K562 (cell line): ENCODE data around the gene SGK1. TPM values are rescaled to one million over a fixed set of nuclear protein-coding genes. Genes with fewer than 3 reads are reported as not detected.

Source experiments
- ATF7 ChIP-seq: fragments of 450-650 bp; IDR thresholded peaks from 2 replicates; pipeline ENCODE4 v1.7.1; 2014; ENCODE audit warnings: mild to moderate bottlenecking, moderate library complexity
- C11orf30 ChIP-seq: fragments of 450-650 bp; IDR thresholded peaks from 2 replicates; pipeline ENCODE4 v1.6.1; 2016; ENCODE audit warnings: low read depth, mild to moderate bottlenecking
- CHD1 ChIP-seq: fragments of 200-600 bp; sonication (generic); IDR thresholded peaks from one replicate; pipeline ENCODE4 v1.6.1; 2012; ENCODE audit warnings: mild to moderate bottlenecking, moderate library complexity, low read length, inconsistent platforms
- DACH1 ChIP-seq: fragments of 450-650 bp; IDR thresholded peaks from 2 replicates; pipeline ENCODE4 v1.6.1; 2018; ENCODE audit not compliant: partially characterized antibody
- ESRRB ChIP-seq: fragments of 250-450 bp; sonication (Bioruptor Pico); IDR thresholded peaks from 2 replicates; pipeline ENCODE4 v1.5.0; 2020; ENCODE audit warnings: mild to moderate bottlenecking, moderate library complexity, borderline replicate concordance
- GABPB2 ChIP-seq: fragments of 250-450 bp; sonication (Bioruptor Pico); conservative IDR thresholded peaks from 2 replicates; pipeline ENCODE4 v1.5.1; 2021; ENCODE audit warnings: mild to moderate bottlenecking
- MCM2 ChIP-seq: fragments of 450-650 bp; IDR thresholded peaks from 2 replicates; pipeline ENCODE4 v1.6.1; 2017; ENCODE audit warnings: low read depth, mild to moderate bottlenecking
- MXD1 ChIP-seq: fragments of 250-450 bp; sonication (Bioruptor Pico); IDR thresholded peaks from 2 replicates; pipeline ENCODE4 v1.8.0; 2021; ENCODE audit warnings: borderline replicate concordance, mild to moderate bottlenecking, moderate library complexity; ENCODE audit not compliant: poor library complexity, severe bottlenecking
- NONO ChIP-seq, 2 experiments: fragments of 200-400 bp in 1 of 2; fragments of 450-650 bp in 1 of 2; formaldehyde crosslinking in 1 of 2; IDR thresholded peaks; 2 replicates each; pipeline ENCODE4 v1.6.1; 2017; ENCODE audit warnings: low read depth in 2 of 2, mild to moderate bottlenecking in 2 of 2, moderate library complexity in 2 of 2, low read length in 1 of 2
- PYGO2 ChIP-seq: fragments of 450-650 bp; IDR thresholded peaks from 2 replicates; pipeline ENCODE4 v1.6.1; 2016; ENCODE audit warnings: mild to moderate bottlenecking, missing genetic modification characterization, moderate library complexity, missing compliant biosample characterization
- TRIM24 ChIP-seq, 2 experiments: fragments of 450-650 bp; IDR thresholded peaks; 2 replicates each; pipeline ENCODE4 v1.6.1; 2016
- ZEB2 ChIP-seq: fragments of 450-650 bp; IDR thresholded peaks from 2 replicates; pipeline ENCODE4 v1.6.1; 2016
- ZFP1 ChIP-seq: fragments of 450-650 bp; formaldehyde crosslinking; IDR thresholded peaks from 2 replicates; pipeline ENCODE4 v1.4.0; 2020; ENCODE audit warnings: mild to moderate bottlenecking, mixed read lengths
- ZKSCAN1 ChIP-seq: fragments of 150-350 bp; IDR thresholded peaks from 2 replicates; pipeline ENCODE4 v1.6.1; 2016; ENCODE audit warnings: low read depth, low read length
- ZKSCAN3 ChIP-seq: fragments of 250-450 bp; sonication (Bioruptor Pico); IDR thresholded peaks from 2 replicates; pipeline ENCODE4 v1.4.0; 2020
- ZMIZ1 ChIP-seq, 2 experiments: fragments of 150-350 bp in 1 of 2; IDR thresholded peaks; 2 replicates each; pipeline ENCODE4 v1.6.1; 2012 to 2016; ENCODE audit warnings: low read depth in 2 of 2, low read length in 2 of 2, mild to moderate bottlenecking in 1 of 2, moderate library complexity in 1 of 2
- ZNF436 ChIP-seq: fragments of 250-450, 450-650 bp; sonication (Bioruptor Pico); formaldehyde crosslinking; IDR thresholded peaks from 2 replicates; pipeline ENCODE4 v1.7.0; 2020; ENCODE audit warnings: mild to moderate bottlenecking
- polyA plus RNA-seq, 8 experiments: library from polyadenylated mRNA; depleted of rRNA in 4 of 8; stranded (reverse) in 5 of 8; unstranded in 3 of 8; fragments of >200 nt; fragmentation: Nextera tagmentation in 2 of 8; fragmentation: Illumina TruSeq in 1 of 8; extraction: Ambion mirVana in 2 of 8; extraction: Trizol in 1 of 8; gene quantifications; 2 replicates each; pipeline versions ENCODE4 v1.2.1 to v1.2.3, GENCODE V29; 2011 to 2014; ENCODE audit warnings: inconsistent platforms in 1 of 8, missing spikeins in 1 of 8
- total RNA-seq, 7 experiments: library from RNA; depleted of rRNA in 6 of 7; stranded (reverse); fragments of >200 nt in 6 of 7; fragmentation: Illumina TruSeq in 2 of 7; extraction: Trizol in 2 of 7; gene quantifications; 2 replicates each; pipeline versions ENCODE4 v1.2.1 to v1.2.3, GENCODE V29; 2011 to 2021; ENCODE audit warnings: low replicate concordance in 1 of 7
- TF ChIP-seq, protein P1 (sequence below): sonication (generic); formaldehyde crosslinking; IDR thresholded peaks from 2 replicates; pipeline ENCODE4 v1.9.0; 2022; ENCODE audit warnings: mild to moderate bottlenecking, missing genetic modification reagents
- TF ChIP-seq, protein P2 (sequence below): fragments of 450-650 bp; formaldehyde crosslinking; IDR thresholded peaks from 2 replicates; pipeline ENCODE4 v1.4.0; 2022; ENCODE audit warnings: mild to moderate bottlenecking, moderate library complexity

SGK1 gene
- total and polyA plus RNA-seq, 9 of the 15 experiments (the other 6 are each of a cell fraction or from before 2014, with no cell fraction given) = 3.5 to 7.2 (median 3.9) TPM

DNA sequence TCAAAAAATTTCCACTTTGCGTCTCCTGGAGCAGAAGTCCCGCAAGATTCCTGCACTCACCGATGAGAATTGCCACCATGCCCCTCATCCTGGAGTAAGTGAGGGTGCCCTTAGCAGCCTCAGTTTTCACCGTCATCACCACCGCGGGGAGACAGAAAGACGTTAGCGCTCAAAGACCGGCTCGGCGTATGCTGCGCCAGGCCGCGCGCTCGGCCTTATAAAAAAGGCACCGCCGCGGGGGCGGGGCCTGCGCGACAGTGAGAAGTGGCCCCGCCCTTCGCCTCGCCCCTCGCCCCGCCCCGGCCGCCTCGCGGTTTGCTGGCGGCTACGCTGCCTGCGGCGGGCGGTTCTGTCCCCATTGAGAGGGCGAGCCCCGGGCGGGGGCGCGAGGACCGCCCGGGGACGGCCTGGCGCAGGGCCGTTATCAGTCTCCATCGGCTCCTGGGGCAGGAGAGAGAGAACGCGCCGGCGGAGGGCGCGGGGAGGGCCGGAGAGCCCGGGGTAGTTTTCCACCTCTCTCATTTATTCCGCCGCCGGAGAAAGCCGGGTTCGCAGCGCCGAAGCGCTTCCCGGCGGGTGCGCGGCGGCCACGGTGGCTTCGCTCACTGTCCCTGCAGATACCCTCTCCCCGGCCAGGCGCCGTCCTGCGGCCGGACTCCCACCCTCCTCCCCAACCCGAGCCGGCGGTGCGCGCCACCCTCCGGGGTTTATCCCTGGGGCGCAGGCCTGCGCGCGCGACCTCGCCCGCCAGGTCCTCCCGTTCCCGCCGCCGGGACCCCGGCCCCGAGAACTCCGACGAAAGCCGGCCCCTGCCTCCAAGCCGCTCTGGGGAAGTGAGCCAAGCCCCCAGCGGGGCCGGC is 143.0 kb downstream of the SGK1 start (continued):
- no peak for TF ChIP-seq ZKSCAN3 (CRISPR knock-in tag)
- TF ChIP-seq ATF7 = peak; percentile 75
- TF ChIP-seq DACH1 = no peak
- TF ChIP-seq C11orf30 = no peak
- no peak for TF ChIP-seq PYGO2 (tag)
- TF ChIP-seq ESRRB (CRISPR knock-in tag) = no peak
- TF ChIP-seq TRIM24 (IDR thresholded peaks at IDR 0.05) = no peak; a peak in 1 of 4 replicates
- TF ChIP-seq, protein P1, sequence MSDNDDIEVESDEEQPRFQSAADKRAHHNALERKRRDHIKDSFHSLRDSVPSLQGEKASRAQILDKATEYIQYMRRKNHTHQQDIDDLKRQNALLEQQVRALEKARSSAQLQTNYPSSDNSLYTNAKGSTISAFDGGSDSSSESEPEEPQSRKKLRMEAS (CRISPR knock-in tag) = peak; percentile 15; the same call in 1 of the 2 replicates
- no peak for TF ChIP-seq GABPB2 (CRISPR knock-in tag)
- no peak for TF ChIP-seq ZNF436 (CRISPR knock-in tag)
- no peak for TF ChIP-seq MXD1 (CRISPR knock-in tag)
- TF ChIP-seq ZKSCAN1 = no peak
- 0 out of 4 replicates have a peak, but pooled peaks of 1 of the 2 experiments have one; percentile 67 for TF ChIP-seq ZMIZ1 (IDR thresholded peaks at IDR 0.05; ENCODE audit: low read depth in 2 of 2, low read length in 2 of 2)
- no peak for TF ChIP-seq ZEB2
- TF ChIP-seq NONO (IDR thresholded peaks at IDR 0.05; ENCODE audit: low read depth in 2 of 2, low read length in 1 of 2) = peak; percentile 29 to 77; a peak in 3 of 4 replicates
- TF ChIP-seq MCM2 = no peak
- peak; percentile 64 for TF ChIP-seq CHD1
- TF ChIP-seq, protein P2, sequence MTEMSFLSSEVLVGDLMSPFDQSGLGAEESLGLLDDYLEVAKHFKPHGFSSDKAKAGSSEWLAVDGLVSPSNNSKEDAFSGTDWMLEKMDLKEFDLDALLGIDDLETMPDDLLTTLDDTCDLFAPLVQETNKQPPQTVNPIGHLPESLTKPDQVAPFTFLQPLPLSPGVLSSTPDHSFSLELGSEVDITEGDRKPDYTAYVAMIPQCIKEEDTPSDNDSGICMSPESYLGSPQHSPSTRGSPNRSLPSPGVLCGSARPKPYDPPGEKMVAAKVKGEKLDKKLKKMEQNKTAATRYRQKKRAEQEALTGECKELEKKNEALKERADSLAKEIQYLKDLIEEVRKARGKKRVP (CRISPR knock-in tag) = no peak
- TF ChIP-seq ZFP1 (CRISPR knock-in tag) = no peak
